ENCODE data around the gene MRTFA.
"Not testable (repeated sequence)": the region's sequence is repeated elsewhere in the genome, so short reads cannot be mapped to it uniquely, and the experiment has no call there.

Gene MRTFA

GRCh38 chr22:40557972-40558371 is 78.5 kb downstream of the MRTFA start:
- Histone ChIP-seq H3K9me3 (ENCODE audit: control insufficient read depth, low read length) (no peaks in the 10 kb centered on the region), H3K27me3 (ENCODE audit: control insufficient read depth, insufficient read depth, low read length) (no peaks in the 10 kb centered on the region), H3K9ac (ENCODE audit: low read length) (no peak overlapping the region), H3K36me3 (ENCODE audit: control insufficient read depth, insufficient read depth, low read length) (no peaks in the 10 kb centered on the region), H3K4me3 (ENCODE audit: low read length) (no peak overlapping the region), H3K4me1 (ENCODE audit: control insufficient read depth, insufficient read depth, low read length) (peaks cover 9% of the 10 kb centered on the region)

GRCh38 chr22:40556641-40557040 is 79.9 kb downstream of the MRTFA start:
- H3K9me3 ChIP-seq (ENCODE audit: control insufficient read depth, low read length) = no peaks in the 10 kb centered on the region
- no peak overlapping the region for H3K4me3 ChIP-seq (ENCODE audit: low read length)
- no peaks in the 10 kb centered on the region for H3K36me3 ChIP-seq (ENCODE audit: control insufficient read depth, insufficient read depth, low read length)
- H3K4me1 ChIP-seq (ENCODE audit: control insufficient read depth, insufficient read depth, low read length) = peaks cover 9% of the 10 kb centered on the region
- no peak overlapping the region for H3K9ac ChIP-seq (ENCODE audit: low read length)
- H3K27me3 ChIP-seq (ENCODE audit: control insufficient read depth, insufficient read depth, low read length) = no peaks in the 10 kb centered on the region

GRCh38 chr22:40554023-40554422 is 82.5 kb downstream of the MRTFA start:
- H3K36me3 ChIP-seq (ENCODE audit: control insufficient read depth, insufficient read depth, low read length); H3K4me3 ChIP-seq (ENCODE audit: low read length); H3K9ac ChIP-seq (ENCODE audit: low read length); H3K27me3 ChIP-seq (ENCODE audit: control insufficient read depth, insufficient read depth, low read length); H3K4me1 ChIP-seq (ENCODE audit: control insufficient read depth, insufficient read depth, low read length); H3K9me3 ChIP-seq (ENCODE audit: control insufficient read depth, low read length): not testable (repeated sequence)

GRCh38 chr22:40553014-40553554 is 83.4 kb downstream of the MRTFA start:
- Histone ChIP-seq H3K36me3 (ENCODE audit: control insufficient read depth, insufficient read depth, low read length) (no peaks in the 10 kb centered on the region), H3K27me3 (ENCODE audit: control insufficient read depth, insufficient read depth, low read length) (no peaks in the 10 kb centered on the region), H3K4me1 (ENCODE audit: control insufficient read depth, insufficient read depth, low read length) (peaks cover 9% of the 10 kb centered on the region), H3K4me3 (ENCODE audit: low read length) (no peak overlapping the region), H3K9me3 (ENCODE audit: control insufficient read depth, low read length) (no peaks in the 10 kb centered on the region), H3K9ac (ENCODE audit: low read length) (no peak overlapping the region)

GRCh38 chr22:40552070-40552469 is 84.4 kb downstream of the MRTFA start:
- Histone ChIP-seq H3K4me3 (ENCODE audit: low read length) (no peak overlapping the region), H3K4me1 (ENCODE audit: control insufficient read depth, insufficient read depth, low read length) (peaks cover 9% of the 10 kb centered on the region), H3K9ac (ENCODE audit: low read length) (no peak overlapping the region), H3K9me3 (ENCODE audit: control insufficient read depth, low read length) (no peaks in the 10 kb centered on the region), H3K36me3 (ENCODE audit: control insufficient read depth, insufficient read depth, low read length) (no peaks in the 10 kb centered on the region), H3K27me3 (ENCODE audit: control insufficient read depth, insufficient read depth, low read length) (no peaks in the 10 kb centered on the region)

- Histone ChIP-seq H3K9ac (ENCODE audit: low read length) (no peak overlapping the region), H3K27me3 (ENCODE audit: control insufficient read depth, insufficient read depth, low read length) (no peaks in the 10 kb centered on the region), H3K4me1 (ENCODE audit: control insufficient read depth, insufficient read depth, low read length) (no peaks in the 10 kb centered on the region), H3K36me3 (ENCODE audit: control insufficient read depth, insufficient read depth, low read length) (no peaks in the 10 kb centered on the region), H3K9me3 (ENCODE audit: control insufficient read depth, low read length) (no peaks in the 10 kb centered on the region), H3K4me3 (ENCODE audit: low read length) (no peak overlapping the region)
Measured at GRCh38 chr22:40547729-40548143, 88.8 kb downstream of the MRTFA start.

GRCh38 chr22:40544758-40545157 is 91.8 kb downstream of the MRTFA start:
- H3K9me3 ChIP-seq (ENCODE audit: control insufficient read depth, low read length) = no peaks in the 10 kb centered on the region
- no peaks in the 10 kb centered on the region for H3K4me1 ChIP-seq (ENCODE audit: control insufficient read depth, insufficient read depth, low read length)

GRCh38 chr22:40542821-40543540 is 93.5 kb downstream of the MRTFA start:
- no peaks in the 10 kb centered on the region for H3K36me3 ChIP-seq (ENCODE audit: control insufficient read depth, insufficient read depth, low read length)
- no peak overlapping the region for H3K4me3 ChIP-seq (ENCODE audit: low read length)
- no peaks in the 10 kb centered on the region for H3K27me3 ChIP-seq (ENCODE audit: control insufficient read depth, insufficient read depth, low read length)
- no peak overlapping the region for H3K9ac ChIP-seq (ENCODE audit: low read length)
- H3K4me1 ChIP-seq (ENCODE audit: control insufficient read depth, insufficient read depth, low read length) = no peaks in the 10 kb centered on the region
- no peaks in the 10 kb centered on the region for H3K9me3 ChIP-seq (ENCODE audit: control insufficient read depth, low read length)

More at GRCh38 chr22:40544758-40545157, 91.8 kb downstream of the MRTFA start:
- Histone ChIP-seq H3K36me3 (ENCODE audit: control insufficient read depth, insufficient read depth, low read length) (no peaks in the 10 kb centered on the region), H3K9ac (ENCODE audit: low read length) (no peak overlapping the region), H3K27me3 (ENCODE audit: control insufficient read depth, insufficient read depth, low read length) (no peaks in the 10 kb centered on the region), H3K4me3 (ENCODE audit: low read length) (no peak overlapping the region)

GRCh38 chr22:40541300-40541699 is 95.2 kb downstream of the MRTFA start:
- H3K4me1 ChIP-seq (ENCODE audit: control insufficient read depth, insufficient read depth, low read length) = no peaks in the 10 kb centered on the region
- H3K9me3 ChIP-seq (ENCODE audit: control insufficient read depth, low read length) = no peaks in the 10 kb centered on the region
- no peaks in the 10 kb centered on the region for H3K27me3 ChIP-seq (ENCODE audit: control insufficient read depth, insufficient read depth, low read length)
- H3K9ac ChIP-seq (ENCODE audit: low read length) = no peak overlapping the region
- H3K4me3 ChIP-seq (ENCODE audit: low read length) = no peak overlapping the region
- H3K36me3 ChIP-seq (ENCODE audit: control insufficient read depth, insufficient read depth, low read length) = no peaks in the 10 kb centered on the region

- peaks cover 3% of the 10 kb centered on the region for H3K4me1 ChIP-seq (ENCODE audit: control insufficient read depth, insufficient read depth, low read length)
- no peak overlapping the region for H3K4me3 ChIP-seq (ENCODE audit: low read length)
- H3K9ac ChIP-seq (ENCODE audit: low read length) = no peak overlapping the region
Measured at GRCh38 chr22:40540265-40540664, 96.3 kb downstream of the MRTFA start.

GRCh38 chr22:40536149-40536548 is 100.4 kb downstream of the MRTFA start:
- not testable (repeated sequence) for H3K27me3 ChIP-seq (ENCODE audit: control insufficient read depth, insufficient read depth, low read length); H3K9me3 ChIP-seq (ENCODE audit: control insufficient read depth, low read length); H3K4me3 ChIP-seq (ENCODE audit: low read length); H3K36me3 ChIP-seq (ENCODE audit: control insufficient read depth, insufficient read depth, low read length); H3K4me1 ChIP-seq (ENCODE audit: control insufficient read depth, insufficient read depth, low read length); H3K9ac ChIP-seq (ENCODE audit: low read length)

More at GRCh38 chr22:40540265-40540664, 96.3 kb downstream of the MRTFA start:
- H3K27me3 ChIP-seq (ENCODE audit: control insufficient read depth, insufficient read depth, low read length) = no peaks in the 10 kb centered on the region
- no peaks in the 10 kb centered on the region for H3K9me3 ChIP-seq (ENCODE audit: control insufficient read depth, low read length)
- no peaks in the 10 kb centered on the region for H3K36me3 ChIP-seq (ENCODE audit: control insufficient read depth, insufficient read depth, low read length)

GRCh38 chr22:40535642-40536041 is 100.9 kb downstream of the MRTFA start:
- H3K4me1 ChIP-seq (ENCODE audit: control insufficient read depth, insufficient read depth, low read length) = peaks cover 3% of the 10 kb centered on the region
- H3K27me3 ChIP-seq (ENCODE audit: control insufficient read depth, insufficient read depth, low read length) = no peaks in the 10 kb centered on the region
- H3K36me3 ChIP-seq (ENCODE audit: control insufficient read depth, insufficient read depth, low read length) = no peaks in the 10 kb centered on the region
- no peak overlapping the region for H3K9ac ChIP-seq (ENCODE audit: low read length)
- H3K9me3 ChIP-seq (ENCODE audit: control insufficient read depth, low read length) = no peaks in the 10 kb centered on the region
- no peak overlapping the region for H3K4me3 ChIP-seq (ENCODE audit: low read length)

GRCh38 chr22:40535189-40535512 is 101.4 kb downstream of the MRTFA start:
- Histone ChIP-seq H3K27me3 (ENCODE audit: control insufficient read depth, insufficient read depth, low read length) (no peaks in the 10 kb centered on the region), H3K4me1 (ENCODE audit: control insufficient read depth, insufficient read depth, low read length) (peaks cover 3% of the 10 kb centered on the region), H3K9ac (ENCODE audit: low read length) (no peak overlapping the region), H3K4me3 (ENCODE audit: low read length) (no peak overlapping the region), H3K9me3 (ENCODE audit: control insufficient read depth, low read length) (no peaks in the 10 kb centered on the region), H3K36me3 (ENCODE audit: control insufficient read depth, insufficient read depth, low read length) (no peaks in the 10 kb centered on the region)

All from mucosa of stomach (tissue), 1 donor.